ENCODE measurements around the gene SYNRG.
"Not testable (repeated sequence)": the region's sequence is repeated elsewhere in the genome, so short reads cannot be mapped to it uniquely, and the experiment has no call there.

The SYNRG gene

GRCh38 chr17:37541880-37542660 is 67.1 kb downstream of the SYNRG start:
- DNase-seq, result peak; percentile 87

- DNase-seq, result no peak
Measured at GRCh38 chr17:37538981-37539659, 70.1 kb downstream of the SYNRG start.

- no peak for DNase-seq
Measured at GRCh38 chr17:37535906-37536305, 73.3 kb downstream of the SYNRG start.

- DNase-seq, result no peak
Measured at GRCh38 chr17:37532756-37533155, 76.5 kb downstream of the SYNRG start.

GRCh38 chr17:37530420-37530819 is 78.8 kb downstream of the SYNRG start:
- peak; percentile 12 for DNase-seq

GRCh38 chr17:37527249-37527851 is 81.9 kb downstream of the SYNRG start:
- DNase-seq, result peak; percentile 55

- no peak for DNase-seq
Measured at GRCh38 chr17:37523715-37524219, 85.5 kb downstream of the SYNRG start.

GRCh38 chr17:37521821-37522220 is 87.4 kb downstream of the SYNRG start:
- DNase-seq, result no peak

GRCh38 chr17:37520174-37520573 is 89.0 kb downstream of the SYNRG start:
- no peak for DNase-seq

- peak; percentile 14 for DNase-seq
Measured at GRCh38 chr17:37519251-37519985, 89.8 kb downstream of the SYNRG start.

GRCh38 chr17:37518826-37519225 is 90.4 kb downstream of the SYNRG start:
- no peak for DNase-seq

GRCh38 chr17:37517881-37518280 is 91.3 kb downstream of the SYNRG start:
- no peak for DNase-seq

- DNase-seq, result peak; percentile 68
Measured at GRCh38 chr17:37516127-37516571, 93.1 kb downstream of the SYNRG start.

- DNase-seq, result no peak
Measured at GRCh38 chr17:37513711-37514110, 95.5 kb downstream of the SYNRG start.

GRCh38 chr17:37512442-37513068 is 96.7 kb downstream of the SYNRG start:
- no peak for DNase-seq

- DNase-seq, result not testable (repeated sequence)
Measured at GRCh38 chr17:37511642-37512041, 97.6 kb downstream of the SYNRG start.

- no peak for DNase-seq
Measured at GRCh38 chr17:37510056-37510455, 99.2 kb downstream of the SYNRG start.

- DNase-seq, result no peak
Measured at GRCh38 chr17:37507111-37507510, 102.1 kb downstream of the SYNRG start.

- peak; percentile 30 for DNase-seq
Measured at GRCh38 chr17:37506678-37507077, 102.5 kb downstream of the SYNRG start.

- no peak for DNase-seq
Measured at GRCh38 chr17:37505333-37505732, 103.9 kb downstream of the SYNRG start.

- no peak for DNase-seq
Measured at GRCh38 chr17:37503148-37503547, 106.1 kb downstream of the SYNRG start.

Data from fibroblast of upper back skin (primary cell).